HEK293 (cell line): ENCODE measurements around the gene SELENOS.

ENCODE experiments used
- CTCF ChIA-PET: fragments of 350-600 bp; formaldehyde crosslinking; extraction: SDS; loops from one replicate; lab custom pipeline; 2021; ENCODE audit warnings: antibody characterized with exemption; lab: Yijun Ruan, JAX
- POLR2A ChIA-PET: fragments of 300-600 bp; formaldehyde crosslinking; extraction: SDS; loops from one replicate; lab custom pipeline; 2020; ENCODE audit warnings: antibody characterized with exemption, inconsistent platforms; lab: Yijun Ruan, JAX
- H3K27ac ChIP-seq: fragments of 200-500 bp; sonication (Bioruptor generic); 2 replicates; pipeline ENCODE4 v1.5.1; 2014; ENCODE audit warnings: low read depth, low read length, control low read depth, inconsistent platforms; ENCODE audit errors: extremely low read depth
- H3K36me3 ChIP-seq, 2 experiments: fragments of 200-500 bp in 1 of 2; sonication (Bioruptor generic) in 1 of 2; 1 replicate in 1 of 2; 2 replicates in 1 of 2; pipeline ENCODE4 v1.5.1; 2014 to 2017; ENCODE audit warnings: inconsistent platforms in 2 of 2, low read length in 2 of 2; ENCODE audit not compliant: control insufficient read depth in 2 of 2, insufficient read depth in 1 of 2
- H3K4me1 ChIP-seq: fragments of 200-500 bp; sonication (Bioruptor generic); 2 replicates; pipeline ENCODE4 v1.5.1; 2014; ENCODE audit warnings: mild to moderate bottlenecking, low read length, inconsistent platforms; ENCODE audit not compliant: control insufficient read depth, insufficient read depth
- H3K4me3 ChIP-seq: 2 replicates; pipeline ENCODE4 v1.5.1; 2011; ENCODE audit warnings: low read depth, mild to moderate bottlenecking, control low read depth, low read length, moderate library complexity
- H3K9me3 ChIP-seq: fragments of 200-500 bp; sonication (Bioruptor generic); 2 replicates; pipeline ENCODE4 v1.5.1; 2014; ENCODE audit warnings: low read depth, low read length, inconsistent platforms; ENCODE audit not compliant: control insufficient read depth, insufficient read depth
- ELK4 ChIP-seq: IDR thresholded peaks from 2 replicates; pipeline ENCODE4 v1.6.1; 2011; ENCODE audit warnings: mild to moderate bottlenecking, low read depth, low read length, borderline replicate concordance
- GLI4 ChIP-seq: fragments of 450-650 bp; formaldehyde crosslinking; IDR thresholded peaks from 2 replicates; pipeline ENCODE4 v1.5.1; 2016; ENCODE audit warnings: missing biosample characterization, missing genetic modification characterization
- KLF1 ChIP-seq: fragments of 450-650 bp; formaldehyde crosslinking; IDR thresholded peaks from 2 replicates; pipeline ENCODE4 v1.5.1; 2016; ENCODE audit warnings: missing biosample characterization, missing genetic modification characterization
- KLF7 ChIP-seq: fragments of 450-650 bp; formaldehyde crosslinking; IDR thresholded peaks from 2 replicates; pipeline ENCODE4 v1.5.1; 2016; ENCODE audit warnings: missing biosample characterization, missing genetic modification characterization, borderline replicate concordance
- KLF8 ChIP-seq: fragments of 450-650 bp; formaldehyde crosslinking; IDR thresholded peaks from 2 replicates; pipeline ENCODE4 v1.5.1; 2016; ENCODE audit warnings: missing biosample characterization, missing genetic modification characterization
- KLF9 ChIP-seq: fragments of 450-650 bp; formaldehyde crosslinking; IDR thresholded peaks from 2 replicates; pipeline ENCODE4 v1.5.1; 2016; ENCODE audit warnings: missing biosample characterization, missing genetic modification characterization, low read depth
- SCRT1 ChIP-seq: fragments of 450-650 bp; formaldehyde crosslinking; IDR thresholded peaks from 2 replicates; pipeline ENCODE4 v1.5.1; 2016; ENCODE audit warnings: missing biosample characterization, missing genetic modification characterization, borderline replicate concordance
- YY1 ChIP-seq: fragments of 450-650 bp; formaldehyde crosslinking; IDR thresholded peaks from 2 replicates; pipeline ENCODE4 v1.5.1; 2018; ENCODE audit warnings: missing biosample characterization, missing genetic modification characterization
- ZBTB17 ChIP-seq: fragments of 450-650 bp; formaldehyde crosslinking; IDR thresholded peaks from 2 replicates; pipeline ENCODE4 v1.5.1; 2016; ENCODE audit warnings: missing biosample characterization, missing genetic modification characterization
- ZBTB7A ChIP-seq: fragments of 450-650 bp; formaldehyde crosslinking; IDR thresholded peaks from 2 replicates; pipeline ENCODE4 v1.5.1; 2016; ENCODE audit warnings: low read depth, missing biosample characterization, missing genetic modification characterization
- ZBTB8A ChIP-seq: fragments of 450-650 bp; formaldehyde crosslinking; IDR thresholded peaks from 2 replicates; pipeline ENCODE4 v1.5.1; 2016; ENCODE audit warnings: missing biosample characterization, missing genetic modification characterization
- ZEB2 ChIP-seq: fragments of 450-650 bp; formaldehyde crosslinking; IDR thresholded peaks from 2 replicates; pipeline ENCODE4 v1.5.1; 2016; ENCODE audit warnings: missing biosample characterization, missing genetic modification characterization
- ZFP37 ChIP-seq: fragments of 450-650 bp; formaldehyde crosslinking; IDR thresholded peaks from 2 replicates; pipeline ENCODE4 v1.5.1; 2016; ENCODE audit warnings: missing biosample characterization, missing genetic modification characterization
- ZNF433 ChIP-seq: fragments of 450-650 bp; formaldehyde crosslinking; IDR thresholded peaks from 2 replicates; pipeline ENCODE4 v1.5.1; 2016; ENCODE audit warnings: missing biosample characterization, missing genetic modification characterization, low read depth
- ZNF501 ChIP-seq: fragments of 450-650 bp; formaldehyde crosslinking; IDR thresholded peaks from 2 replicates; pipeline ENCODE4 v1.5.1; 2016; ENCODE audit warnings: missing biosample characterization, missing genetic modification characterization
- ZNF544 ChIP-seq: fragments of 450-650 bp; formaldehyde crosslinking; IDR thresholded peaks from 2 replicates; pipeline ENCODE4 v1.5.0; 2017; ENCODE audit warnings: missing biosample characterization, missing genetic modification characterization
- ZNF561 ChIP-seq: fragments of 450-650 bp; IDR thresholded peaks from 2 replicates; pipeline ENCODE4 v1.5.1; 2018; ENCODE audit warnings: missing biosample characterization, missing genetic modification characterization, borderline replicate concordance
- ZNF660 ChIP-seq: fragments of 450-650 bp; IDR thresholded peaks from 2 replicates; pipeline ENCODE4 v1.5.1; 2018; ENCODE audit warnings: missing biosample characterization, mild to moderate bottlenecking, missing genetic modification characterization
- ZNF76 ChIP-seq: fragments of 450-650 bp; formaldehyde crosslinking; IDR thresholded peaks from 2 replicates; pipeline ENCODE4; 2016; ENCODE audit warnings: low read depth, missing biosample characterization, missing genetic modification characterization, borderline replicate concordance
- TF ChIP-seq, protein P1 (sequence below): fragments of 450-650 bp; IDR thresholded peaks from 2 replicates; pipeline ENCODE4 v1.5.1; 2018; ENCODE audit warnings: missing biosample characterization, mild to moderate bottlenecking, missing genetic modification characterization
- TF ChIP-seq, protein P2 (sequence below): fragments of 450-650 bp; formaldehyde crosslinking; IDR thresholded peaks from 2 replicates; pipeline ENCODE4 v1.5.1; 2017; ENCODE audit warnings: missing biosample characterization, missing genetic modification characterization
- TF ChIP-seq, protein P3 (sequence below): fragments of 450-650 bp; formaldehyde crosslinking; optimal IDR thresholded peaks from 2 replicates; pipeline ENCODE3; 2016; ENCODE audit warnings: missing biosample characterization, mild to moderate bottlenecking, missing genetic modification characterization
- TF ChIP-seq, protein P4 (sequence below): fragments of 450-650 bp; formaldehyde crosslinking; IDR thresholded peaks from 2 replicates; pipeline ENCODE4 v1.5.1; 2017; ENCODE audit warnings: missing biosample characterization, missing genetic modification characterization
- TF ChIP-seq, protein P5 (sequence below): fragments of 450-650 bp; formaldehyde crosslinking; IDR thresholded peaks from 2 replicates; pipeline ENCODE4 v1.5.1; 2016; ENCODE audit warnings: missing biosample characterization, missing genetic modification characterization

Gene SELENOS

DNA sequence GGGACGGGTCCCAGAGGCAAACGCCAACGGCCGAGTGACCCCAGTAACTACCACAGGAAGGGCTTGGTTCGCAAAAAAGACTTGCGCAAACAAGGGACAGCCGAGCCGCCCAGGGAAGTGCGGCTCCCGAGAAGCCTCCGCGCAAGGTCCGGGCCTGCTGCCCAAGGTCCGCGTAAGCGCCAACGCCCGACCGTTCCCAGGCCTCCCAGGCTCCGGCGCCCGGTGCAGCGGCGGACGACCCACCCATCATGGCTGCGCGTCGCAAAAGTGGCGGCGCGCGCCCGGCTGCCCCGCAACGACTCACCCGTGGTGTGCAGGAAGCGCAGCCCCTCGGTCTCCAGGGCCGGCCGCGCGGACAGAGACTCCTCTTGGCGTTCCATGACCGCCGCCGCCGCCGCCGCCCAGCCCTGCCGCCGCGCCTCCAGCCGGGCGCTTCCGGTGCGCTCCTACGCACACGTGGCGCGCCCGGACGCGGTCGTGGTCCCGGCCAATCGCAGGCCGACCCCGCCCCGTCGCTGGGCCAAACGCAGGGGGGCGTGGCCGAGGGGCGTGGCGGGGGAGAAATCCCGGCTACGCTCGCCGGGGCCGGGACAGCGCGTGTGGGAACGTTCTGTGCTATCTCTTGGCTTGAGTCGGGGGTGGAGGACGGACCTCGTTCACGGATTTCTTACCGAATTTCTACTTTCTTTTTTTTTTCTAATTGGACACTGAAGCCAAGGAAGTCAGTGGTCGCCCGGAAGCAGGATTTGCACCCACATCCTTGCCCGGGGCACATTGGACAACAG, at the start of gene SELENOS:
Gene SELENOS (minus strand): TSS at position 448 of the 785 bp plus-strand sequence. CDS start 68 bp downstream, at position 380.
- Histone ChIP-seq H3K9me3 (no peaks in the 10 kb centered on the region), H3K4me3 (peak within 1 kb of the TSS; percentile 60), H3K27ac (peak within 1 kb of the TSS; percentile 77), H3K4me1 (no peaks in the 10 kb centered on the region), H3K36me3 (peaks cover 57 to 60% of the 10 kb centered on the region in 2 experiments)
- ChIA-PET POLR2A (interaction anchor here (1.3 to 2.4 kb wide), 3 partner anchors 9 to 25 kb away, joined by 3 to 13 read pairs (median 9); partner anchors contain the start of genes CHSY1 and SNRPA1), CTCF (interaction anchor here (0.9 to 1.4 kb wide), 3 partner anchors 19 to 364 kb away, joined by 3 to 5 read pairs (median 5); no protein-coding TSS in a partner anchor)
- TF ChIP-seq, protein P1, sequence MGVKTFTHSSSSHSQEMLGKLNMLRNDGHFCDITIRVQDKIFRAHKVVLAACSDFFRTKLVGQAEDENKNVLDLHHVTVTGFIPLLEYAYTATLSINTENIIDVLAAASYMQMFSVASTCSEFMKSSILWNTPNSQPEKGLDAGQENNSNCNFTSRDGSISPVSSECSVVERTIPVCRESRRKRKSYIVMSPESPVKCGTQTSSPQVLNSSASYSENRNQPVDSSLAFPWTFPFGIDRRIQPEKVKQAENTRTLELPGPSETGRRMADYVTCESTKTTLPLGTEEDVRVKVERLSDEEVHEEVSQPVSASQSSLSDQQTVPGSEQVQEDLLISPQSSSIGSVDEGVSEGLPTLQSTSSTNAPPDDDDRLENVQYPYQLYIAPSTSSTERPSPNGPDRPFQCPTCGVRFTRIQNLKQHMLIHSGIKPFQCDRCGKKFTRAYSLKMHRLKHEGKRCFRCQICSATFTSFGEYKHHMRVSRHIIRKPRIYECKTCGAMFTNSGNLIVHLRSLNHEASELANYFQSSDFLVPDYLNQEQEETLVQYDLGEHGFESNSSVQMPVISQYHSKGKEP (tag by site-specific recombination): no peak
- TF ChIP-seq ELK4 (peak; percentile 84; the same call in 1 of the 2 replicates), ZEB2 (tag by site-specific recombination) (0 out of 2 replicates have a peak, but pooled peaks have one; percentile 17), KLF7 (tag by site-specific recombination) (peak; percentile 67; the same call in 1 of the 2 replicates), KLF1 (tag by site-specific recombination) (peak; percentile 63), ZNF501 (tag by site-specific recombination) (peak; percentile 35; the same call in 1 of the 2 replicates), YY1 (peak; percentile 75; the same call in 1 of the 2 replicates), KLF8 (peak; percentile 83), ZBTB7A (peak; percentile 12; the same call in 1 of the 2 replicates), GLI4 (tag by site-specific recombination) (0 out of 2 replicates have a peak, but pooled peaks have one; percentile 30), ZFP37 (tag by site-specific recombination) (peak; percentile 42; the same call in 1 of the 2 replicates), SCRT1 (tag by site-specific recombination) (no peak), ZBTB17 (tag by site-specific recombination) (0 out of 2 replicates have a peak, but pooled peaks have one; percentile 0), ZBTB8A (tag by site-specific recombination) (peak; percentile 91), ZNF561 (tag by site-specific recombination) (peak; percentile 81; the same call in 1 of the 2 replicates), ZNF544 (tag by site-specific recombination) (no peak), ZNF76 (tag by site-specific recombination) (peak; percentile 77), KLF9 (peak; percentile 99), ZNF660 (peak; percentile 85; the same call in 1 of the 2 replicates), ZNF433 (tag by site-specific recombination) (no peak)
- TF ChIP-seq, protein P2, sequence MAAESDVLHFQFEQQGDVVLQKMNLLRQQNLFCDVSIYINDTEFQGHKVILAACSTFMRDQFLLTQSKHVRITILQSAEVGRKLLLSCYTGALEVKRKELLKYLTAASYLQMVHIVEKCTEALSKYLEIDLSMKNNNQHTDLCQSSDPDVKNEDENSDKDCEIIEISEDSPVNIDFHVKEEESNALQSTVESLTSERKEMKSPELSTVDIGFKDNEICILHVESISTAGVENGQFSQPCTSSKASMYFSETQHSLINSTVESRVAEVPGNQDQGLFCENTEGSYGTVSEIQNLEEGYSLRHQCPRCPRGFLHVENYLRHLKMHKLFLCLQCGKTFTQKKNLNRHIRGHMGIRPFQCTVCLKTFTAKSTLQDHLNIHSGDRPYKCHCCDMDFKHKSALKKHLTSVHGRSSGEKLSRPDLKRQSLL (tag by site-specific recombination): 0 out of 2 replicates have a peak, but pooled peaks have one; percentile 36
- TF ChIP-seq, protein P3, sequence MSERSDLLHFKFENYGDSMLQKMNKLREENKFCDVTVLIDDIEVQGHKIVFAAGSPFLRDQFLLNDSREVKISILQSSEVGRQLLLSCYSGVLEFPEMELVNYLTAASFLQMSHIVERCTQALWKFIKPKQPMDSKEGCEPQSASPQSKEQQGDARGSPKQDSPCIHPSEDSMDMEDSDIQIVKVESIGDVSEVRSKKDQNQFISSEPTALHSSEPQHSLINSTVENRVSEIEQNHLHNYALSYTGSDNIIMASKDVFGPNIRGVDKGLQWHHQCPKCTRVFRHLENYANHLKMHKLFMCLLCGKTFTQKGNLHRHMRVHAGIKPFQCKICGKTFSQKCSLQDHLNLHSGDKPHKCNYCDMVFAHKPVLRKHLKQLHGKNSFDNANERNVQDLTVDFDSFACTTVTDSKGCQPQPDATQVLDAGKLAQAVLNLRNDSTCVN (tag by site-specific recombination): peak; percentile 93
- TF ChIP-seq, protein P4, sequence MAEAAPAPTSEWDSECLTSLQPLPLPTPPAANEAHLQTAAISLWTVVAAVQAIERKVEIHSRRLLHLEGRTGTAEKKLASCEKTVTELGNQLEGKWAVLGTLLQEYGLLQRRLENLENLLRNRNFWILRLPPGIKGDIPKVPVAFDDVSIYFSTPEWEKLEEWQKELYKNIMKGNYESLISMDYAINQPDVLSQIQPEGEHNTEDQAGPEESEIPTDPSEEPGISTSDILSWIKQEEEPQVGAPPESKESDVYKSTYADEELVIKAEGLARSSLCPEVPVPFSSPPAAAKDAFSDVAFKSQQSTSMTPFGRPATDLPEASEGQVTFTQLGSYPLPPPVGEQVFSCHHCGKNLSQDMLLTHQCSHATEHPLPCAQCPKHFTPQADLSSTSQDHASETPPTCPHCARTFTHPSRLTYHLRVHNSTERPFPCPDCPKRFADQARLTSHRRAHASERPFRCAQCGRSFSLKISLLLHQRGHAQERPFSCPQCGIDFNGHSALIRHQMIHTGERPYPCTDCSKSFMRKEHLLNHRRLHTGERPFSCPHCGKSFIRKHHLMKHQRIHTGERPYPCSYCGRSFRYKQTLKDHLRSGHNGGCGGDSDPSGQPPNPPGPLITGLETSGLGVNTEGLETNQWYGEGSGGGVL: no peak
- TF ChIP-seq, protein P5, sequence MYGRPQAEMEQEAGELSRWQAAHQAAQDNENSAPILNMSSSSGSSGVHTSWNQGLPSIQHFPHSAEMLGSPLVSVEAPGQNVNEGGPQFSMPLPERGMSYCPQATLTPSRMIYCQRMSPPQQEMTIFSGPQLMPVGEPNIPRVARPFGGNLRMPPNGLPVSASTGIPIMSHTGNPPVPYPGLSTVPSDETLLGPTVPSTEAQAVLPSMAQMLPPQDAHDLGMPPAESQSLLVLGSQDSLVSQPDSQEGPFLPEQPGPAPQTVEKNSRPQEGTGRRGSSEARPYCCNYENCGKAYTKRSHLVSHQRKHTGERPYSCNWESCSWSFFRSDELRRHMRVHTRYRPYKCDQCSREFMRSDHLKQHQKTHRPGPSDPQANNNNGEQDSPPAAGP (tag by site-specific recombination): peak; percentile 41; the same call in 1 of the 2 replicates
